NB4 (cell line): ENCODE measurements around the gene IPPK.

Experiments
- DNase-seq: peaks from one replicate; pipeline ENCODE4 v3.0.0; 2010; ENCODE audit warnings: low read depth
- H3K4me3 ChIP-seq: one replicate; pipeline ENCODE4 v1.5.1; 2011; ENCODE audit warnings: mild to moderate bottlenecking, low read depth, low read length, moderate library complexity
- CTCF ChIP-seq: IDR thresholded peaks from one replicate; pipeline ENCODE4 v1.5.1; 2012; ENCODE audit warnings: low read depth, low read length
- MYC ChIP-seq: IDR thresholded peaks from 2 replicates; pipeline ENCODE4 v1.6.1; 2011; ENCODE audit warnings: low read depth, low read length
- POLR2A ChIP-seq: IDR thresholded peaks from 2 replicates; pipeline ENCODE4 v1.6.1; 2011; ENCODE audit warnings: mild to moderate bottlenecking; ENCODE audit not compliant: insufficient read length; ENCODE audit errors: extremely low read depth
- TF ChIP-seq, protein P1 (sequence below): IDR thresholded peaks from 2 replicates; pipeline ENCODE4 v1.6.1; 2011; ENCODE audit warnings: low read depth, low read length

The IPPK gene

GRCh38 chr9:92711844-92712243, 41.9 kb upstream of the IPPK start:
- no peak for DNase-seq
- H3K4me3 ChIP-seq = no peak overlapping the region
- no peak for TF ChIP-seq POLR2A
- TF ChIP-seq MYC = no peak
- TF ChIP-seq, protein P1, sequence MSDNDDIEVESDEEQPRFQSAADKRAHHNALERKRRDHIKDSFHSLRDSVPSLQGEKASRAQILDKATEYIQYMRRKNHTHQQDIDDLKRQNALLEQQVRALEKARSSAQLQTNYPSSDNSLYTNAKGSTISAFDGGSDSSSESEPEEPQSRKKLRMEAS = no peak
- TF ChIP-seq CTCF = no peak

GRCh38 chr9:92711146-92711545, 41.2 kb upstream of the IPPK start:
- TF ChIP-seq POLR2A (no peak), MYC (no peak)
- H3K4me3 ChIP-seq = no peak overlapping the region
- DNase-seq = no peak

DNA sequence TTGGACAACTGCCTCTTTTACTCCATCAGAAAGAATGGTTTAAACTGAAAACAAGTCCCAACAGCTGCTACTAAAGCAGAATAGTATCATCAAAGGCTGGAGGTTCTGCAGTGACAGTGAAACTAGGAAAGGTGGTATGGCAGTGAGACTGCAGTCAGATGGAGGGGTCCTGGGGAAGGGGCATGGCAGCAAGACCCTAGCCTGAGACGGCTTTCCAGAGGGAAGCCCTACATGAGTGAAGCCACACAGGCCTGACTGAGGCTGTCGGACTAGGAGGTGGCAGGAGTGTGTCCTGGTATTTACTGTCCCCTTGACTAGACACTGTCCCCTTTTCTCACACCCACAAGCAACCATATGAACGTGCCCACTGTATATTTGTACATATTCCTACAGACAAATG, 40.4 kb upstream of the IPPK start:
- DNase-seq = no peak
- H3K4me3 ChIP-seq = no peak overlapping the region
- no peak for TF ChIP-seq CTCF
- TF ChIP-seq MYC = no peak
- TF ChIP-seq, protein P1 = no peak
- no peak for TF ChIP-seq POLR2A

- no peak for TF ChIP-seq POLR2A
- TF ChIP-seq, protein P1 = no peak
- TF ChIP-seq CTCF = no peak
- no peak for TF ChIP-seq MYC
- no peak for DNase-seq
- no peak overlapping the region for H3K4me3 ChIP-seq
Observed at GRCh38 chr9:92709954-92710353, 40.0 kb upstream of the IPPK start.

DNA sequence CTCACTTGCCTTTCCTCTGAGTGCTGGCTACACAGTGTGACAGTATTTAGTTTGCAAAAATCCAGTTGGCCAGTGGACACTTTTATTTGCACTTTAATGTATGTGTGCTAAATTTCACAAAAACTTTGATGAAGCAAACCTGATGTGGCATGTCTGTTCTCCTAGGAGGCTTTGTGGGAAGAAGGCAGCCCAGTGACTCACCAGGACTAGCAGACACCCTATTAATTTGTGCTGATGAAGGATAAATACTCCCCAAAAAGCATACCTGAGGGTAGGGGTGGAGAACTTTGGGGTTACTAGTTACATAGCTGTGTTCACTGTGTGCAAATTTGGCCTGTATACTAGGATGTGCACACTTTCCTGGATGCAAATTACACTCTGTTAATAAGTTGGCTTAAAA, 39.3 kb upstream of the IPPK start:
- H3K4me3 ChIP-seq = no peak overlapping the region
- DNase-seq = no peak
- no peak for TF ChIP-seq CTCF
- TF ChIP-seq MYC = no peak
- TF ChIP-seq POLR2A = no peak
- TF ChIP-seq, protein P1 = no peak

DNA sequence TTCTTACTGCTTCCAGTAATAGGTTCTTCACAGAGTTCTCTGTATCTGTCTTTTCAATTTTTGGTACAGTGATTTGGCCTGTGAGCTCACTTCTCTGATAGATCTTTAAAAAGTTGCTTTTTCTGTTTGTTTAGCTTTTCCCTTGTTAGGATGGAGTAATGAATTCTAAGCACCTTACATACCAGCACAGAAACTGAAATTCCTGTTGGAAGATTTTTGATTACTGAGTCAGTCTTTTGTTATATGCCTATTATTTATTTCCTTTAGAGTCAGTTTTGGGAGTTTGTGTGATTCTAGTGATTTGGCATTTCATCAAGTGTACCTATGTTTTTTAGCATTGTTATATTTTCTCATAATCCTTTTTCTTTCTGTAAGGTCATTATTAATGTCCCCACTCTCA, 37.6 kb upstream of the IPPK start:
- DNase-seq = no peak
- H3K4me3 ChIP-seq = no peak overlapping the region
- TF ChIP-seq, protein P1 = no peak
- no peak for TF ChIP-seq MYC
- no peak for TF ChIP-seq CTCF
- no peak for TF ChIP-seq POLR2A
